Osteocyte (in vitro differentiated cells): ENCODE data around the gene ZNF787. TPM values are rescaled to one million over a fixed set of nuclear protein-coding genes. Genes with fewer than 3 reads are reported as not detected.

ENCODE experiments used
- DNase-seq: peaks from one replicate; pipeline ENCODE4 v3.0.0; 2021; ENCODE audit warnings: mixed read lengths; ENCODE audit not compliant: unreplicated experiment; ENCODE audit errors: extremely low spot score
- H3K27ac Mint-ChIP-seq: one replicate; pipeline ENCODE4 v1.8.0; 2021; ENCODE audit warnings: mild to moderate bottlenecking, mixed read lengths; ENCODE audit not compliant: unreplicated experiment
- H3K27me3 Mint-ChIP-seq: one replicate; pipeline ENCODE4 v1.8.0; 2021; ENCODE audit warnings: mixed read lengths; ENCODE audit not compliant: unreplicated experiment
- H3K36me3 Mint-ChIP-seq: one replicate; pipeline ENCODE4 v1.8.0; 2021; ENCODE audit warnings: mixed read lengths; ENCODE audit not compliant: unreplicated experiment
- H3K4me1 Mint-ChIP-seq: one replicate; pipeline ENCODE4 v1.8.0; 2021; ENCODE audit warnings: mixed read lengths; ENCODE audit not compliant: unreplicated experiment
- H3K4me3 Mint-ChIP-seq: one replicate; pipeline ENCODE4 v1.8.0; 2021; ENCODE audit warnings: mild to moderate bottlenecking, moderate library complexity, mixed read lengths; ENCODE audit not compliant: unreplicated experiment
- H3K9me3 Mint-ChIP-seq: one replicate; pipeline ENCODE4 v1.8.0; 2021; ENCODE audit warnings: mixed read lengths; ENCODE audit not compliant: unreplicated experiment
- total RNA-seq: library from RNA; stranded (reverse); gene quantifications from 2 replicates; pipeline ENCODE4 v1.2.1, GENCODE V29; 2021
- TF ChIP-seq, protein P1 (sequence below): fragments of 200-600 bp; sonication (generic); IDR thresholded peaks from 2 replicates; pipeline ENCODE4 v1.5.0; 2021; ENCODE audit warnings: antibody characterized with exemption, mild to moderate bottlenecking, moderate library complexity

The ZNF787 gene
- total RNA-seq, 1 donor from 2014 or later, result 27.8 TPM

DNA sequence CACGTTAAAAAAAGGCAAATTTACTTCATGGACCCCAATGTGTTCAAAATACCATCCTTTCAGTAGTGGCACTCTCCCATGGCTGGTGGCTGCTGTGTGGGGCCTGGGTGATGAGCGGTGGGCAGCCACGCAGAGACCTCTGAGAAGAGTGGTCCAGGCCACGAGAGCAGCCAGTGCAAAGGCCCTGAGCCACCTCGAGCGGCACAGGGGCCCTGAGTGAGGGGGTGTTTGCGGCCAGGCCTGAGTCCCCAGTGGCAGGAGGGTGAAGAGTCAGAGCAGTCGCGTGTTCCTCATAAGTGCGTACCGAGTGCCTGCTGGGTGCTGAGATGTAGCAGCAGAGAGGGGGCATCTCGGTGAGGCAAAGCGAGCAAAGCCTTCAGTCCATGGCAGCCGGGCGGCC, 27.0 kb upstream of the ZNF787 start:
- Mint-ChIP-seq H3K27me3 (no peaks in the 10 kb centered on the region), H3K9me3 (no peaks in the 10 kb centered on the region), H3K27ac (no peak overlapping the region), H3K36me3 (peaks cover 10% of the 10 kb centered on the region), H3K4me1 (peaks cover 12% of the 10 kb centered on the region), H3K4me3 (no peak overlapping the region)
- DNase-seq, result no peak
- TF ChIP-seq, protein P1, sequence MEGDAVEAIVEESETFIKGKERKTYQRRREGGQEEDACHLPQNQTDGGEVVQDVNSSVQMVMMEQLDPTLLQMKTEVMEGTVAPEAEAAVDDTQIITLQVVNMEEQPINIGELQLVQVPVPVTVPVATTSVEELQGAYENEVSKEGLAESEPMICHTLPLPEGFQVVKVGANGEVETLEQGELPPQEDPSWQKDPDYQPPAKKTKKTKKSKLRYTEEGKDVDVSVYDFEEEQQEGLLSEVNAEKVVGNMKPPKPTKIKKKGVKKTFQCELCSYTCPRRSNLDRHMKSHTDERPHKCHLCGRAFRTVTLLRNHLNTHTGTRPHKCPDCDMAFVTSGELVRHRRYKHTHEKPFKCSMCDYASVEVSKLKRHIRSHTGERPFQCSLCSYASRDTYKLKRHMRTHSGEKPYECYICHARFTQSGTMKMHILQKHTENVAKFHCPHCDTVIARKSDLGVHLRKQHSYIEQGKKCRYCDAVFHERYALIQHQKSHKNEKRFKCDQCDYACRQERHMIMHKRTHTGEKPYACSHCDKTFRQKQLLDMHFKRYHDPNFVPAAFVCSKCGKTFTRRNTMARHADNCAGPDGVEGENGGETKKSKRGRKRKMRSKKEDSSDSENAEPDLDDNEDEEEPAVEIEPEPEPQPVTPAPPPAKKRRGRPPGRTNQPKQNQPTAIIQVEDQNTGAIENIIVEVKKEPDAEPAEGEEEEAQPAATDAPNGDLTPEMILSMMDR, result no peak

DNA sequence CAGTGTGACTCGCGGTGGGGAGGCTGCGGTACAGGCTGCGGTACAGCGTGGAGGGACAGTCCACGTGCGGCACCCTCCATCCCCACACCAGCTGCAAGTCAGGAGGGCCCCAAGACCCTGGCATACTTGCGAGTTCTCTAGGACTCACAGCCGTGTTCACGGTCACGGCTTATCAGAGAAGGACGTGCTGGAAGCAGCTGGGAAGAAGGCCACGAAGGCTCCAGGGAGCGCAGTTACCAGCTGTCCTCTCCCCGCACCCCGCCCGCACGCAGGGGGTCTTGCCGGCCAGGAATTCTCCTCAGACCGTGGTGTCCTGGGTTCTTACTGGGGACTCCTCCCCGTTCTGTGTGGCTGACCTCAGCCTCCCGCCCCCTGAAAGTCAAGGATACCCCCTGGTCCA, 26.2 kb upstream of the ZNF787 start:
- no peak overlapping the region for H3K27ac Mint-ChIP-seq
- TF ChIP-seq, protein P1, result no peak
- H3K4me1 Mint-ChIP-seq, result peaks cover 8% of the 10 kb centered on the region
- no peak overlapping the region for H3K4me3 Mint-ChIP-seq
- no peaks in the 10 kb centered on the region for H3K27me3 Mint-ChIP-seq
- DNase-seq, result no peak
- H3K9me3 Mint-ChIP-seq, result no peaks in the 10 kb centered on the region
- H3K36me3 Mint-ChIP-seq, result peaks cover 10% of the 10 kb centered on the region

DNA sequence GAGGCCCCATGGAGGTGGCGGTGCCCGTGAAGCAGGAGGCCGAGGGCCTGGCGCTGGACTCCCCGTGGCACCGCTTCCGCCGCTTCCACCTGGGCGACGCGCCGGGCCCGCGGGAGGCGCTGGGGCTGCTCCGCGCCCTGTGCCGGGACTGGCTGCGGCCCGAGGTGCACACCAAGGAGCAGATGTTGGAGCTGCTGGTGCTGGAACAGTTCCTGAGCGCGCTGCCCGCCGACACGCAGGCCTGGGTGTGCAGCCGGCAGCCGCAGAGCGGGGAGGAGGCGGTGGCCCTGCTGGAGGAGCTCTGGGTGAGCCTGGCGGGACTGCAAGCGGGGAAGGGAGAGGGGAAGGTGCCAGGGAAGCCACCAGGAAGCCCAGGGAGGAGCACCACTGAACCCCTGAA, 25.8 kb upstream of the ZNF787 start:
- Mint-ChIP-seq H3K27me3 (no peaks in the 10 kb centered on the region), H3K9me3 (no peaks in the 10 kb centered on the region)

DNA sequence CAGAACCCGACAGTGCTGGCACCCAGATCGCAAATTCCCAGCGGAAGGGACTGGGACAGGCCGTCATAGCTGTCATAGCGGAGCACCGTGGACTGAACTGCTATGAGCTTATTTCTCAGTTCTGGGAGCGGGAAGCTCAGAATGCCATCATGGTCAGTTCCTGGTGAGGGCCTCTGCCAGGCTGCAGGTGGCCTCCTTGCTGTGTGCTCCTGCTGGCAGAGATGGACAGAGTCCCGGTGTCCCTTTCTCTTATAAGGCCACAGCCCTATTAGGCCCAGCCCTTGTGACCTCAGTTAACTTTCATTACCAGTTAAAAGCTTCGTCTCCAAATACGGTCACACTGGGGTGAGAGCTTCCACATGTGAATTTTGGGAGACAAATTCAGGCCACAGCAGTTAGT, 24.6 kb upstream of the ZNF787 start:
- Mint-ChIP-seq H3K27ac (no peak overlapping the region), H3K4me1 (peaks cover 14% of the 10 kb centered on the region), H3K36me3 (peaks cover 10% of the 10 kb centered on the region), H3K27me3 (no peaks in the 10 kb centered on the region), H3K4me3 (no peak overlapping the region), H3K9me3 (no peaks in the 10 kb centered on the region)
- TF ChIP-seq, protein P1, result no peak
- DNase-seq, result no peak

More for the DNA sequence above, 25.8 kb upstream of the ZNF787 start:
- no peak for DNase-seq
- Mint-ChIP-seq H3K36me3 (peaks cover 10% of the 10 kb centered on the region), H3K4me3 (no peak overlapping the region), H3K4me1 (peaks cover 11% of the 10 kb centered on the region), H3K27ac (no peak overlapping the region)
- TF ChIP-seq, protein P1, result no peak

DNA sequence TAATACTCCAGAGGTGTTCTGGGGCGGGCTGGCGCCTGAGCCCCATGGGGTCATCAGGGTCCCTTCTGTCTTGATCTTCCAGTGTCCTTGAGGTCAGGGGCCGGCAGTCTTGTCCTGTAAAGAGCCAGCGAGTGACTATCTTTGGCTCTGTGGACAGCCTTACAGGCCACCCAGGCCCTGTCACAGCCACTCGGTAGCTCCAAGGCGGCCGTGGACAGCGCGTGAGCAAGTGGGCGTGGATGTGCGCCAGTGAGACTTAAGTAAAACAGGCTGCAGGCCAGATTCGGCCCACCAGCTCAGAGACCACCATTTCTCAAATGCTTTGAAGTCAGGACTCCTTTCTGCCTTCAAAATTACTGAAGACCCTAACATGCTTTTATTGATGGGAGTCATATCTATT, 23.7 kb upstream of the ZNF787 start:
- Mint-ChIP-seq H3K4me3 (no peak overlapping the region), H3K36me3 (peaks cover 7% of the 10 kb centered on the region), H3K9me3 (no peaks in the 10 kb centered on the region), H3K27me3 (no peaks in the 10 kb centered on the region), H3K27ac (no peak overlapping the region), H3K4me1 (peaks cover 23% of the 10 kb centered on the region)
- DNase-seq, result no peak
- TF ChIP-seq, protein P1, result no peak
